Stomach smooth muscle (tissue), 2 donors: ENCODE results near the gene KDM2B.

Experiments used
- H3K27ac ChIP-seq: one replicate; pipeline ENCODE4 v1.7.0; 2013; ENCODE audit warnings: mild to moderate bottlenecking, low read length, inconsistent platforms
- H3K27me3 ChIP-seq, 2 donors: one replicate each; pipeline ENCODE4 v1.7.0; 2013; ENCODE audit warnings: low read length in 2 of 2; ENCODE audit not compliant: insufficient read depth in 2 of 2, control insufficient read depth in 1 of 2
- H3K36me3 ChIP-seq, 2 donors: one replicate each; pipeline ENCODE4 v1.7.0; 2013; ENCODE audit warnings: low read length in 2 of 2; ENCODE audit not compliant: control insufficient read depth in 2 of 2, insufficient read depth in 2 of 2
- H3K4me1 ChIP-seq: one replicate; pipeline ENCODE4 v1.7.0; 2013; ENCODE audit warnings: low read length; ENCODE audit not compliant: control insufficient read depth, insufficient read depth
- H3K4me3 ChIP-seq, 2 donors: one replicate each; pipeline ENCODE4 v1.7.0; 2013; ENCODE audit warnings: low read length in 2 of 2
- H3K9ac ChIP-seq, 2 donors: one replicate each; pipeline ENCODE4 v1.7.0; 2013; ENCODE audit warnings: low read length in 2 of 2, mild to moderate bottlenecking in 1 of 2
- H3K9me3 ChIP-seq, 2 donors: one replicate each; pipeline ENCODE4 v1.7.0; 2013; ENCODE audit warnings: low read length in 2 of 2; ENCODE audit not compliant: control insufficient read depth in 2 of 2
- donor health status: healthy.
- donor health status: Pancreatic carcinoma.

KDM2B gene

GRCh38 chr12:121575952-121576625 is 4.7 kb downstream of the KDM2B start:
- Histone ChIP-seq H3K27me3 (no peaks in the 10 kb centered on the region), H3K36me3 (peaks cover 9 to 15% of the 10 kb centered on the region in 2 donors), H3K9me3 (no peaks in the 10 kb centered on the region), H3K27ac (peak overlapping the region; percentile 41), H3K4me3 (no peak overlapping the region), H3K4me1 (peaks cover 25% of the 10 kb centered on the region), H3K9ac (peak overlapping the region in 1 of 2 donors; percentile 39)

DNA sequence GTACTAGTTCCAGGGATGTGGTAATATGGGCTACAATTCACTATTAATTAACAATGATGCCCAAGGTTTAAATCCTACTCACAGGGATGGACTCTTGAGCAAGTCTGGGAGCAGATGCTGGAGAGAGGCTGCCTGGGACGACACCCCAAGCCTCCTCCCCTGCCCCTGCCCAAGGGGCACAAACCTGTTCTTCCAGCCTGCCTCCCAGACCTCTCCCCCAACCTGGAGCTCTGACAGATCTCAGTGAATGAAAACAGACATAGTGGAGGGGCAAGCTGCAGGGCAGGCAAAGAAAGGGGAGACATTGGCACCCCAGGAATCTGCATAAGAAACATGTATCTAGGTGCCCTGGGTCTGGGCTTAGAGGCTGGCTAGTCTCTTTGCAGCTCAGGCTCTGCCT is 5.8 kb downstream of the KDM2B start:
- H3K9ac ChIP-seq, result no peak overlapping the region
- no peaks in the 10 kb centered on the region for H3K9me3 ChIP-seq
- H3K36me3 ChIP-seq, result peaks cover 9 to 15% of the 10 kb centered on the region in 2 donors
- no peak overlapping the region for H3K27ac ChIP-seq
- H3K4me3 ChIP-seq, result no peak overlapping the region
- peaks cover 21% of the 10 kb centered on the region for H3K4me1 ChIP-seq
- no peaks in the 10 kb centered on the region for H3K27me3 ChIP-seq

DNA sequence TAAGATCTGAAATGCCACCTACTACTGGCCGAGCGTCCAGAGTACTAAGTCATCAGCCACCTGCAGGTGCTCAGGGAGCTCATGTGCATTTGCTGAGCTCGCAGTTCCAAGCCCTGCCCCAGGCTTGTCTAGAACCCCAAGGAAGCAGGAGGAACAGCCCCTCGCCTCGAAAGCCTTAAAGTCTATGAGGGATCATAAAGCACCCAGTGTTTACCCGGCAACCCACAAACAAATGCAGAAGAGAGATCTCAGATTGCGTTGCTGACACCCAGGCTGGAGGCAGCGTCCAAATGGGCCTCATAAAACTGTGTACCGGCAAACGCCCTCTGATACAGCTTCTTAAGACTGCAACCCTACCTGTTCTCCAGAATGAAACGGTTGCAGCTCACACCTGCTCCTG is 6.8 kb downstream of the KDM2B start:
- Histone ChIP-seq H3K4me3 (no peak overlapping the region), H3K27ac (no peak overlapping the region), H3K36me3 (peaks cover 9 to 15% of the 10 kb centered on the region in 2 donors), H3K27me3 (no peaks in the 10 kb centered on the region), H3K9me3 (no peaks in the 10 kb centered on the region), H3K9ac (no peak overlapping the region), H3K4me1 (peaks cover 30% of the 10 kb centered on the region)

- Histone ChIP-seq H3K27ac (no peak overlapping the region), H3K4me3 (no peak overlapping the region), H3K4me1 (peaks cover 17% of the 10 kb centered on the region), H3K36me3 (peaks cover 9 to 15% of the 10 kb centered on the region in 2 donors), H3K9ac (no peak overlapping the region), H3K27me3 (no peaks in the 10 kb centered on the region), H3K9me3 (no peaks in the 10 kb centered on the region)
Observed at GRCh38 chr12:121571920-121572319, 8.9 kb downstream of the KDM2B start.

DNA sequence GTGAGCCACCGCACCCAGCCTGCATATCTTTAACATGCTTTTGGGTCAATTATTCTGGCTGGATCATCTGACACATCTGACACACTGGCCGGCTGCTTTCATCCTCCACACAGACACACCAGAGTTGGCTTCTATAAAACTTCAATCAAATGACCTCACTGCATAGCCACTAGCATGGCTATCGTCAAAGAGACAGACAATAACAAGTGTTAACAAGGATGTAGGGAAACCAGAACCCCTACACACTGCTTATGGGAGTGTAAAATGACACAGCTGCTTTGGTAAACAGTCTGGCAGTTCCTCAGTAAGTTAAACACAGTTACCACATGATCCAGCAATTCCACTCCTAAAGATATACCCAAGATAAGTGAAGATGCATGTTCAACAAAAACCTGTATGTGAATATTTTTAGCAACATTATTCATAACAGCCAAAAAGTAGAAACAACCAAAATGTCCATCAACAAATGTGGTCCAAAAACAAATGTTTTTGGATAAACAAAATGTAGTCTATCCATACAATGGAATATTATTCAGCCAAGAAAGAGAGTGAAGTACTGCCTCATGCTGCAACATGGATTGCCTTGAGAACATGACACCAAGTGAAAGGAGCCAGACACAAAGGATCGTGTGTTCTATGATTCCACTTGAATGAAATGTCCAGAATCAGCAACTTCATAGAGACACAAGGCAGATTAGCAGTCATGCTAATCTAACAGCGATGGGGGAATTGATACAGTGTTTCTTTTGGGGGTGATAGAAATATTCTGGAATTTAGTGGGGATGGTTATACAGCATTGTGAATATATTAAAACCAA is 10.1 kb downstream of the KDM2B start:
- Histone ChIP-seq H3K27me3 (no peaks in the 10 kb centered on the region), H3K27ac (peak overlapping the region; percentile 60), H3K9ac (no peak overlapping the region), H3K36me3 (peaks cover 9 to 15% of the 10 kb centered on the region in 2 donors), H3K4me1 (peaks cover 15% of the 10 kb centered on the region), H3K4me3 (no peak overlapping the region), H3K9me3 (no peaks in the 10 kb centered on the region)

DNA sequence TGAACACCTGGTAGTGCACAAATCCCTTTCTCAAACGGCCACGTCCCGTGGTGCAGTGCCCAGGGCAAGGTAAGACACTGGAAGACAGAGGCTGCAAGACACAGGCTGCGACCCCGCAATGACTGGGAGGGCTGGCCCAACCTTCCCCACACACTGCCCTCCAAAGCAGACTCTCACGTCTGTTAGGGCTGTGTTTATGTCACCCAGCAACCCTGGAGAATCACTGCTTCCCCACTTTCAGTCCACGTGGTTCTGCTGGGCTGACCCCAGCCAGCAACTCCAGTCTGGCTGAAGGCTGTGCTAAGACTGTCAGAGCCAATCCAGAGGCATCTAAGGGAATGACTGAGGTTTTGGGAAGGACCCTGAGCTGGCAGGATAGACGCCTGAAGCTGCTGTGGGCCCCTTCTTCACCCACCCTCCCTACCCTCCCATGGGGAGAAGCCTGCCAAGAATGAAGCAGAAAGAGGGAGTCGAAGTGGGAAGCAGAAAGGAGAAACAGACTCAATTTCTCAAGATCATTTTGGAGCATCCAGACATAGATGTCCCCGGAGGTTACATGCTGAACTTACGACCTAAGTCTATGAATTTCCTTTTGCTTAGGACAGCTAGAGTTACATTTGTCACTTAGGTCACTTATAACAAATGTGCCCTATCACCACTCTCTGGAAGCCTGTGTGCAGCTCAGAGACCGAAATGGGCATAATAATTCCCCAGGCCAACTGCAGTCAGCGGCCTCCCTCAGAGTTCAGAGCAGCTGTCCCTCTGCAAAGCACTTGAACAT is 11.7 kb downstream of the KDM2B start:
- peak overlapping the region; percentile 19 to 58 for H3K9ac ChIP-seq

DNA sequence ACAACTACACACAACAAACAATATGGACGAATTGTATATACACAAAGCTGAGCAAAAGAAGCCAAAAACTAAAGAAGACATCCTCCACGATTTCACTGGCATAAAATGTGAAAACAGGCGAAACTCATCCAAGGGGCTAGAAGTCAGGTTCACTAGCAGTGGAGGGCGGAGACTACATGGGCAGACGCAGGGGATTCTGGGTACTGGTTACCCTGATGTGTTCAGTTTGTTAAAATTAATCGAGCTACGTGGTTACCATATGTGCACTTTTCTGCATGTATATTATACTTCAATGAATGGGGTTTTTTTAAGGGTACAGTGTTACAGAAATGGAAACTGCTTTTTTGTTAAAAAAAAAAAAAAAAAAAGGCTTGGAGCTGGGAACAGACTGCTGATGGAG is 12.3 kb downstream of the KDM2B start:
- H3K27ac ChIP-seq, result peak overlapping the region; percentile 60
- H3K27me3 ChIP-seq, result no peaks in the 10 kb centered on the region
- H3K9me3 ChIP-seq, result no peaks in the 10 kb centered on the region
- peaks cover 0 to 2% of the 10 kb centered on the region in 2 donors for H3K36me3 ChIP-seq
- no peak overlapping the region for H3K9ac ChIP-seq
- peaks cover 15% of the 10 kb centered on the region for H3K4me1 ChIP-seq
- H3K4me3 ChIP-seq, result peak overlapping the region in 1 of 2 donors; percentile 47

More for the DNA sequence above, 11.7 kb downstream of the KDM2B start:
- Histone ChIP-seq H3K4me1 (peaks cover 15% of the 10 kb centered on the region), H3K36me3 (peaks cover 2 to 5% of the 10 kb centered on the region in 2 donors), H3K4me3 (peak overlapping the region; percentile 27 to 47), H3K27ac (peak overlapping the region; percentile 60), H3K27me3 (no peaks in the 10 kb centered on the region), H3K9me3 (no peaks in the 10 kb centered on the region)

DNA sequence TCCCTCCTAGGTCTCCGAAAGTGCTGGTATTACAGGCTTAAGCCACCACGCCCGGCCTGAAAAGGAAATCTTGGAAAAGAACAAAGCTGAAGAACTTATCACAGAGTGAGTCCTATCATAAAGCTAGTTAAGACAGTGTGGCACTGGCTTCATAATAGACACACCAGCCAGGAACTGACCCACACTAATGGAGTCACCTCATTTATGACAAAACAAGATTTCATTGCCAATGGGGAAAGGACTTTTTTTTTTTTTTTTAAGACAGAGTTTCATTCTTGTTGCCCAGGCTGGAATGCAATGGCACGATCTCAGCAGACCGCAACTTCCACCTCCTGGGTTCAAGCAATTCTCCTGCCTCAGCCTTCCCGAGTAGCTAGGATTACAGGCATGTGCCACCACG is 15.7 kb downstream of the KDM2B start:
- H3K27ac ChIP-seq, result no peak overlapping the region
- H3K4me3 ChIP-seq, result no peak overlapping the region
- H3K27me3 ChIP-seq, result no peaks in the 10 kb centered on the region
- H3K9ac ChIP-seq, result no peak overlapping the region
- peaks cover 17% of the 10 kb centered on the region for H3K4me1 ChIP-seq
- H3K36me3 ChIP-seq, result no peaks in the 10 kb centered on the region
- no peaks in the 10 kb centered on the region for H3K9me3 ChIP-seq

- H3K27ac ChIP-seq, result no peak overlapping the region
- no peak overlapping the region for H3K4me3 ChIP-seq
- no peaks in the 10 kb centered on the region for H3K36me3 ChIP-seq
- no peaks in the 10 kb centered on the region for H3K9me3 ChIP-seq
- no peaks in the 10 kb centered on the region for H3K27me3 ChIP-seq
- H3K4me1 ChIP-seq, result peaks cover 4% of the 10 kb centered on the region
- H3K9ac ChIP-seq, result no peak overlapping the region
Observed at GRCh38 chr12:121562488-121562887, 18.3 kb downstream of the KDM2B start.

DNA sequence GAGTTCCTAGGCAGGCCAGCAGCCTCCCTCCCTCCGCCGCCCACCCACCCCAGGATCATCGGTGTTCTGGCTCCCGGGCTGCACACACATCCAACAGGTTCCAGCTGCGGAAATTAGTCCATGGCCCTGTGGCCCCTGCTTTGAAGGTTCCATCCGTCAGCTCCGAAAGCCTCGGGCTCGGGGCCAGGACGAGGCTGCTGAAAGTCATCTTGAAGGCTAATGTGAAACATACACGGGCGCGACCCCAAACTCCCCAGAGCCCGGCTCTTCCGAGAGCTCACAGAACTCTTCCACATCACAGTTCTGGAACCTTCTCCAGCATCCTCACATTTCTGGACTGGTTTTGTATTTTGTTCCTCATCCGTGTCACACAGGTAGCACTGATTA is 19.8 kb downstream of the KDM2B start:
- H3K4me1 ChIP-seq, result peaks cover 4% of the 10 kb centered on the region
- H3K9ac ChIP-seq, result no peak overlapping the region
- no peaks in the 10 kb centered on the region for H3K9me3 ChIP-seq
- no peak overlapping the region for H3K4me3 ChIP-seq
- H3K36me3 ChIP-seq, result no peaks in the 10 kb centered on the region
- no peaks in the 10 kb centered on the region for H3K27me3 ChIP-seq
- no peak overlapping the region for H3K27ac ChIP-seq
